T1000 (cell line): ENCODE data around the gene NTRK2.

Experiments
- DNase-seq: peaks from one replicate; lab custom pipeline; 2025; ENCODE audit warnings: mixed read lengths; lab: John Stamatoyannopoulos, UW

Gene NTRK2

DNA sequence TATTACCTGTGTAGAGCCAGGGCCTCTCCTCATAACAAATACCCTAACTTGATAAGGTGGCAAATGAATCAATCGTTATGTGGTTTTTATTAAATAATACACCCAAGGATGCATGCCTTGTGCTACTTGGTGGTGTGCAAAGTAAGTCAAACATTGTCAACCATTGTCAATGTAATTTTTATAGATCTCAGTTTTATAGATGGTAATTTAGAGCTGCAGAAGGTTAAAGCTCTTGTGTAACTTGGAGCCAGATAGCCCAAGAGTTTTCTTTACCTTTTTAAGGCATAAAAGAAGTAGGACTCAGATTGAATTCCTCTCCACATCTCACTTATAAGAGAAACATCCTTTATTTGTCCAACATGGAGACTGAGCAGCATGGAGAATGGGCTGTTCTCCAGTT, 304.7 kb downstream of the NTRK2 start:
- DNase-seq = no peak

DNA sequence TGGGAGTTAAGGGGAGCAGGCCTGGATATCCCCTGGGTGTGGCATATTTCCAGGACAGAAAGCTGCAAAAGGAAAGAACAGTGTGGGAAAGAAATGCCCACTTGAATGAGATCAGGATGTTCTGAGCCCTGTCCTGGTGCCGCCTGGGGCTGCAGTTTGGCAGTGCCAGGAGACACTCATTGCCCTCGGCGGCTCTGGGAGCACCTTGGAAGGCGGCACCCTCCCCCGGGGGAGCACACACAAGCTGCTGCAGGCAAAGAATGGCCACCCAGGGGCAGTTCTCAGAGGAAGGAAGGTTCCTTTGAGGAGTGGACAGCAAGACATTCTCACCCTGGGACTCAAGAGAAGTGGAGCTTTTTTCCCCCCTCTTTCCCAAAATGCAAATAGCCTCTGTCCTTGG, 305.3 kb downstream of the NTRK2 start:
- DNase-seq = no peak

DNA sequence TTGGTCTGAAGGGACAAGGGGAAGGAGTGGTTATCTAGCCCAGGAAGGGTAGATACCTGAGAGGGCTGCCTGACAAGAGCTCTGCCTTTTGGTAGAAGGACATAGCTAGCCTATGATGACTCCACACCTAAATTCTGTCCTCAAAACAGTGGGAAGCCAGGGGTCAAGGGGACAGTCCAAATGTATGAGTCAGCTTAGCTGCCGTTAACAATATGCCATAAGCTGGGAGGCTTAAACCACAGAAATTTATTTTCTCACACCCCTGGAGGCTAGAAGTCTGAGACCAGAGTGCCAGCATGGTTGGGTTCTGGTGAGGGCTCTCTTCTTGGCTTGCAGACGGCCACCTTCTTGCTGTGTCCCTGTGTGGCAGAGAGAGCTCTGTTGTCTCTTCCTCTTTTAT, 306.4 kb downstream of the NTRK2 start:
- DNase-seq = peak; percentile 24

DNA sequence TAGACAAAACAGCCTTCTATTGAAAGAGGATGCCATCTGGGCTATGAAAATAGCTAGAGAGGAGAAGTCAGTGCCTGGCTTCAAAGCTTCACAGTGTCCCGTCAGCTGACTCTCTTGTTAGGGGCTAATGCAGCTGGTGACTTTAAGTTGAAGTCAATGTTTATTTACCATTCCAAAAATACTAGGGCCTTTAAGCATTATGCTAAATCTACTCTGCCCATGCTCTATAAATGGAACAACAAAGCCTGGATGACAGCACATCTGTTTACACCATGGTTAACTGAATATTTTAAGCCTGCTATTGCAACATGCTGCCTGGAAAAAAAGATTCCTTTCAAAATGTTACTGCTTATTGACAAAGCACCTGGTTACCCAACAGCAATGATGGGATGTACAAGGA, 309.1 kb downstream of the NTRK2 start:
- DNase-seq = no peak

DNA sequence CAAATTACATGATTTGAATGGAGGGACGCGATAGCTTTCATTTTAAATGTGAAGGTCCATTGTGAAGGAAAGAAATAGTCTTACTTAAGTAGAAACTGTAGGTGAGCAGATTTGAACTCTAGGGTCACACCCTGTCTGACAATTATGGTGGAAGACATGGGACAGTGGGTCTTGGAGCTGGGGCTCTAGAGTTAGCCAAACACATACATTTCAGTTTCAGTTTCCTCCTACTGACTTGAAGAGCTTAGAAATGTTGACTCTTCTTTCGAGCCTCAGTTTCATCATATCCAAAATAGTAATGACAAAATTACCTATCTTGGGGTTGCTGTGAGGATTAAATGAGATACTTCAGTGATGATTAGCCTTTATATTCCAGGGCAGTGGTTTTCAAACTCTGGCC, 314.2 kb downstream of the NTRK2 start:
- DNase-seq = no peak

DNA sequence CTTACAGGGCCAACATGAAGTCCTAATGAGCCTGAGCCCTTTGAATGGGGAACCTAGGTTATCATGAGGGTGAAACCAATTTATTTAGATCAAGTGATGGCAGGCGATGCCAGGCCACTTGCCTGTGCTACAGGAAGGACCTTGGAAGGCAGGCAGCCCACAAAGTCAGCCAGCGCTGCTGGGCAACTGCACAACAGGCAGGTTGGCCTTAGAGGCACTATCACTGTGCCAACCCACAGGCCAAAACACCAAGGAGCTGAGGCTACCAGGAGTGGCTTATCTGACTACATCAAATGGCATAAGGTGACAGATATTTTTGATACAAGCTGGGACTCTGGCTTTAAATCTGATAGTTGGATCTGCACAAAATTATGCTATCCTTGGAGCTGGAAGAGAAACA, 319.1 kb downstream of the NTRK2 start:
- no peak for DNase-seq

DNA sequence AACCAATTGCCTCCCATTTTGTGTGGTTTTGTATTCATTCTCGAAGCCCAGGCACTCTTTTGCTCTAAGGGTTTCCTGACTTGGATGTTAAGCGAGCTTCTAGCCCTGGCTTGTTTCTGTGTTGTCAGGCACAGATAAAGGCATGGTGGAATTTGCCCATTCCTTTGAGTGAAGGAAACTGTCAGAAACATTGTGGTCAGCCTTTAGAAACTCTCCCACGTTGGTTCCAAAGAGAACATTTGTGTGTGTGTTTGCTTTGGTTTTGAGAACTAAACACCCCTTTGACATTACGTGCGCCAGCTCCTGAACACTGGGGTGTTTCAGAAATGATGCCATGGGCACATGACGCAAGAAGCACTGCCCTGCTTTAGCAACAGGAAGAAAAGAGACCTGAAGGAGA, 320.9 kb downstream of the NTRK2 start:
- no peak for DNase-seq

DNA sequence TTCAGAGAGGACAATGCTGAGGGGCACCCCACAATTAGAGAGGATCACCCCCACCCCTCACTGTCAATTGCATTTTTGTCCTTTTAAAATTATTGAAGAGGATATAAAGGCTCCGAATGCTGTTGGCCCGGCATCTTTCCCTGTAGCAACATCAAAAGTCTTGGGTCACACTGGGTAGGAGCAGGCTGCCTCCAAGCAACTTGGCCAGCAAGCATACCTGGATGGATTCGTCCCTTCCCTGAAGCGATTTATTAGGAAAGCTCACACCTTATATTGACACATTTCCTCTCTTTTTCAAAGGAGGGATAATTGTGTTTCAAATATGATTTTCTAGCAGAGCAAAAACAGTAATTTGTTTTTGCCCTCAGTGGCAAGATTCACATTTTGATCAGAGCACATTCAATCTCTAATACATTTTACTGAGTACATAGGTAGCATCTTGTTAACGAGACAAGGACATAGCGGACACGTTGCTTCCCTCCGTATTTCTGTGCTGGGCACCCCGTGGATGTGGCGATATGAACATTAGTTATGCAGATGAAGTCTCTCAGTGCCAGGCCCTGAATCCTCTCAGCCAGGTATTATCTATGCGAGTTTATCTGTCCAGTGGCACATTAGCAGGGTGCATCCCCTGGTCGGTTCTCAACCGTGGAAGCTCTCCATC, 321.5 kb downstream of the NTRK2 start:
- no peak for DNase-seq

DNA sequence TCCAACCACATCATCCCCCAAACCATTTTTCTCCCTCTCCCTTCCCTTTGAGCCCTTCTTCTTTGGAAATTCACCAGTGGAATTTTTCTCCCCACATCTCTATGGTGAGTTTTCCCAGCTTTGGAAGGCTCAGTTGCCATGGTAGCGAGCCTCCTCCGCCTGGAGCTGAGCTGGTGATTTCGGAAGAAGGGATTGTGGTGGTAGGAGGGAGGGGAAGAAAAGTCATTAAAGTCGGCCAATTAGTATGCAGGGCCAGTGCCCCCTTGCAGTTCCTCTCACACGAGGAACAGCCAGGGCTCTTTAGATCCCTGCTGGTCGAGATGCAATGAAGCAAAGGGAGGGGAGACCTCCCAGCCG, 322.0 kb downstream of the NTRK2 start:
- DNase-seq = no peak

DNA sequence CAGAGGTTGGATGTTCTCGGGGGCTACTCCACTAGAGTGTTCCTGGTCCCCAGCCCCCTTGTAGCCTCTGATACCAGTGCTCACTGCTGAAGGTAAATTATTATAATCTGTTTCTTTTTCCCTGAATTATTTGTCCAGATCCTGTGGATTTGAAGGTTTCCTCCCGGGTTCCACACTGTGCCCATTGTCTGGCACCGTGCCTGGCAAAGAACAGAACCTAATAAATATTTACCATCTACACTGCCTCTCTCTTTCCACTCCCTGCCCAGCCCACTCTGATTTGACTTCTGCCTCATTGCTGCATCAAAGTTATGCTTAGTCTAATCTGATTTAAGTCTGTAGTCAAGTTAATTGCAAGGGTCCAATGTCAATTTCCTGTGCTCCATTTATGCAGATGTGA, 322.9 kb downstream of the NTRK2 start:
- DNase-seq = no peak

DNA sequence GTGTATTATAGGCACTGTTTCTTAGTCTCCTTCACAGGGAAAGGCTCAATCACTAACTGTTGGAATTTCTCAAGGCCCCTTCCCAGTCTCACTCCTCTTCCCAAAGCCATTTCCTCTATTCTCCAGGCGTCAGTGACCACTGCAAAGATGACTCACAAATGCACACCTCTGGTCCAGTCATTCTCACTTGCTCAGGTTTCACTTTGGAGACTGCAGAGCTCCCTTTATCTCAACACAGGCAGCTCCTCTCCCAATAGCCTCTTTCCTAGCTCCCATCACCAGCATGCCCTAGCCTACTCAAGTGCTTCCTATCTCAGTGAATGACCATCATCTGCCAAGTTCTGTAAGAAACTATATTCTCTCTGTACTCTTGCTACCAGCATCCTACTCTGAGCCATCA, 323.6 kb downstream of the NTRK2 start:
- DNase-seq = no peak

DNA sequence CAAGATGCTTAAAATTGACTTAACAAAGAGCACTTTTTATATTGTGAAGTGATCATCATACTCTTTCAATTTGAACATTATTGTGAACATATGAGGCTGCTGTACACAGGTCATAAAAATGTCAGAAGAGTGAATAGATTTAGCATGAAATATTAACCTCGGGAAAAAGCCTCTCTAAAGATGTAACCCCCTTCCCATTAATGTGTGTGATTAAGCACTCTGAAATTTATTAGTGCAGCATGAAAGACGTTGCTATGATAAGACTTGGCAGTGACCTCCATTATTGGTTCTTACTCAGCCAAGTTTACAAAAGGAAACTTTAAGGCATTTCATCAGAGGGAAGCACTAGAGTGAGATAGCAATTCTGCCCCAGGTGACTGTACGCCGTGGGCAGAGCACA, 326.5 kb downstream of the NTRK2 start:
- DNase-seq = no peak

DNA sequence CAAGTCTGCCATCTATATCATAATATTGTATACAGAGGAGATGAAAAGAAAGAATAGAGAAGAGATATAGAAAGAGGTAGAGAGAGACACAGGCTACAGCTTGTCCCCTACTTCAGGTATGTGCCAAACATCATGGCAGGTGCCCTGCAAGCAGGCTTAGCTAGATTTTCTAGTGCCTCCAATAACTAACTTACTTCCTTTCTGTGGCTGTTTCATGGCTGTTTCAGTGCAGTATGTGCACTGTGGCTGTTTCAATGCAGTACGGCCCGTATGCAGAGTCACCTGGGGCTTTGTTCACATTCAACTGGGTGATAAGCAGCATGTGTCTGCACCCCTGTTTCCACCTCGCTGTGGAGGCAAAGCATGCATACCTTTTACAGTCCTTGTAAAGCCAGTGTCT, 327.2 kb downstream of the NTRK2 start:
- DNase-seq = no peak

DNA sequence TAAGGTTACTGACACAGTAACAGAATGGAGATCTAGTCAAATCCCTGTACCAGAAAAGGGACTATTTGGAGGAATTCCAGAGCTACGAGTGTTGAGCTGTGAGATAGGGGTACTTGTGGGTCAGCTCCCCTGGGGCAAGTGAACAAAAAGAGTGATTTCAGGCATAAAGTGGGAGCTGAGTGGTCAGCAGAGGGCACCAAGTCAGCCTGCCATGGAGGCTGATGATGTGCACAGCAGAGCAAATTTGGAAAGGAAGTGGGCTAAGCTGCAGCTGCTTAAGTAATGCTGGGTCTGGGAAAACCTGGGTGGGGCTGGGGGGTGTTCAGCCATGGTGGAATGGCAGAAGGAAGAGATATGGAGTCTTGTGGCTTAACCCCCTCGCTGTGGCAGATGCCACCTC, 327.9 kb downstream of the NTRK2 start:
- DNase-seq = no peak

DNA sequence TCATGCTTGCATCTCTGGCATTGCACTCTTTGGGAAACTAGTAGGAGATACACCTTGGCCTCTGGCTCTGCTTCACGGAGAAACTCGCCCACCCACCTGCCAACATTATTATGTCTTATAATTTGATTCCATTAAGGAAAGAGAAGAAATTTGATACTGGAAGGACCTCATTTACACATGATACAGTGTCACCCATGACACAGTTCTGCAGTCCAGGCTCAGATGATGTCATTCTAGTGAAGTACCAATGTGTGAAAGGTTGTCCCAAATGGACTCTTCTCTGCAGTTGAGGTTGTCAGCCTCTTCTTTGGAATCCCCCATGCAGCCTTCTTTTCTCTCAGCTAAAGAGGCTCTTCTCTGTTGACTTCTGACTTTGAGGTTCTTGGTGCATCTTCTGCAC, 329.1 kb downstream of the NTRK2 start:
- DNase-seq = no peak

DNA sequence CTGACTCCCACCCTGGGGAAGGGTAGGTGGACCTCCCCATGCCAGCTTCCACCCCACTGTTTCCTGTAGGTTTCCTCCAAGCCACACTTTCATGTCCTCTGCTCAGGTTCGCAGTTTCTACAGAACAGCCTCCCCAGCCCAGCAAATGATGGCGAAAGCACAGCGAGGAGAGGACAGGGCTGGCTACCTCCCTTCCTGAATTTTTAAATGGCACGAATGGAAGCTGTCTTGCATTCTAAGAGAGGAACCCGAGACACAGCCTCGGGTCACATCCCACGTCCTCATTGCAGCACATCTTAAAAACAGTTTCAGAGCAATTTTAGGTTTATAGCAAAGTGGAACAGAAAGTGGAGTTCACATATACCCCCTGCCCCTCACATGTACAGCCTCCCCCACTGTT, 330.3 kb downstream of the NTRK2 start:
- no peak for DNase-seq

DNA sequence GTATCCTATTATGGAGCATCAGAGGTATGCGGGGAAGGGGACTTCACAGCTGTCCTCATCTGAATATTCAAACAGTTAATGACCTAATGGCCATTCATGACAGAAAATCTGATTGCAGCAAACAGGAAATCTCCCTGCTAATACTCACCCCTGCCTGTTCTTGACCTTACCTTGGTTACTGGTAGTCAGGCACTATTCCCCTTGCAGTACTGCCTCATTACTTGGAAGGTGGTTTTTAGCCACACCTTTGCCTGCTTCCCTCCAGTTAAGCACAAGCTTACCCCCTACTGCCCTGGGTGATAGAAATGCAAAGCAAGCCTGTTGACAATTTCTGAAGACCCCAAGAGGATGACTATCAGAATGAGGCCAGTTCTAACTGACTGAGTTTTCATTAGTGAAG, 332.4 kb downstream of the NTRK2 start:
- DNase-seq = no peak

DNA sequence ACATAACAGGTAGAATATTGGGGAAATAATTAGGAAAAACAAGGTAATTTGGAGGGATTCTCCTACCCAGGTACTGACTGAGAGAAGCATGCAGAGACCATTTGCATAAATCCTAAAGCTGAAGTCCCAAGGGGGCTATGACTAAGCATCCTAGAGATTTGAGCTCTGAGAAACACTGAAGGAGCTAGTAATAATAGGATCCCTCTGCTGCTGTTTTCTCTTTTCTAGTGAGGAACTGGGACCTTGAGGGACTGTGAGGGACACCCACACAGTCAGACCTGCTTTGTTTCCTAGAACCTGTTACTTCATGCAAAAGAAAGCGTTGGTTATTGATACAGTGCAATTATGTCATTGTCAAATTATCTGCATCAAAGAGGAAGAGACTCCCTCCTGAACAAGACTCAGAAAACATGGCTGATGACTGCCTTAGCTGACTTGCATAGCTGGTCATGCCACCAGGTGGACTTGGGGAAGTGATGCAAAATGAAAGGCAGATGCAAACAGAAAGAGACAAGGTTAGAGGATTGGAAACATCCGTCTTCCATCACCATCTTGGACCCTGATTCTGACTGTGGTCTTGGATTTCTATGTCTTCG, 335.4 kb downstream of the NTRK2 start:
- no peak for DNase-seq

DNA sequence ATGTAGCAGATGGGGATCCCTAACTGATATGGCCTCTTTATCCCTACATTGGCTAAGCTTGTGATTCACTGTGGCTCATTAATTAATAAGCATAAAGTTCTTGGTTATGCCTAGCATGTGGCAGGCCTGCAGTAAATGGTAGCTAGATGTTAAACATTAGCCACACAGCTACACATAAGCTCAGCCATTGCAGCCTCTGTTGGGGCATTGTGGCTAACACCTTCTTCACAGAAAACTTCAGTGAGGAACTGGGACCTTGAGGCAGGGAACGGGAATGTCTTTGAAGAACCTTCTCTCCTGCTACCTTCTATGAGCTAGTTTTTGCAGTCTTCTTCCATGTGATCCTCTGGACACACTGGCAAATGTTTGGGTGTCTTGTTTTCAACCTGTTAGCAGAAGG, 338.2 kb downstream of the NTRK2 start:
- no peak for DNase-seq

DNA sequence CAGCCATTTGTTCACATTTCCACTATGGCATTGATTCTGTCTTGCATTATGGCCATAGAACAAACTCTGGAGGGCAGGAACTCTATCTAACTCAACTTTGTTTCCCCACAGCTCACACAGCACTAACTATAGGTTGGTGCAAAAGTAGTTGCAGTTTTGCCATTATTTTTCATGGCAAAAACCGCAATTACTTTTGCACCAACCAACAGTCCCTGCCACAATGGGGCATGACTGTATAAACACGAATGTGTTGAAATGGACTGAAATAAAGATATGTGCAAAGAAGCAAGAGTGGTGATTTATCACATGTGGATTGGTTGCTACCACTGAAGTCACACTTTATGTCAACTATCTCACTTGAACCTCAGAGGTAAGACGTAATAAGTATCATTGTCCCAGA, 338.7 kb downstream of the NTRK2 start:
- DNase-seq = no peak

DNA sequence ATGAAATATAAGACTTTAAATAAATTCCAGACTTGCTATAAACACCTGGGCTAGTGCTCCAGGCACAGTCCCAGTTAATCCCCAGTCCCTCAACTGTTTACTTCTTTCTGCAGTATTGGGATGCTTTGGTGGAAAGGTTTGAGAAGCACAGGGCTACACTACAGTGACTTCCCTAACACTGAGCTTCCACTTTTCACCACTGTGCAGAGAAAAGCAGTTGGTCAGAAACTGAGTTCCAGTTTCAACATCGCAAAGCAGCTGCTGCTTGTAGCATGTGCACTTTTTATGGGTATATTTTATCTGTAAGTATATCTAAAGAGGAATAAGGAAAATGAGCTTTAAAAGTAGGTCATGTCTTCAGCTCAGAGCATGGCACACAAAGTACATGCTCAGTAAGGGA, 339.7 kb downstream of the NTRK2 start:
- DNase-seq = no peak

DNA sequence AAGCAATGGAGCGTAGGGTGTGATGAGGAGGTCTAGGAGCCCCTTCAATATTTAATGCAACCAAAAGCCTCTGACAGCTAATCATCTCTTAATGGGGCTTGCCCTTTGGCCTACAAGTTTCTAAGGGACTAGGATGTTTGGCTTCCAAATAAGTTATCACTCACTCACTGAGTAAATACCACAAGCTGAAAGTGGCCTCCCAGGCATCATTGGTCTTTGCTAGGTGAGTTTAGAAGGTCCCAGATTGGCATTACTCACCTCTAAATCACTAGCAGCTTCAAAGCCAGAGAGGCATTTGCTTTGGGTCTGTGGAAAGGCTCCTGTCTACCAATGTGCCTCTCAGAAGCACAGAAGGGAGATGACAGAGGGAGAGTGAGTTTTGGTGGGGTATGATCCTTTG, 344.2 kb downstream of the NTRK2 start:
- DNase-seq = no peak

DNA sequence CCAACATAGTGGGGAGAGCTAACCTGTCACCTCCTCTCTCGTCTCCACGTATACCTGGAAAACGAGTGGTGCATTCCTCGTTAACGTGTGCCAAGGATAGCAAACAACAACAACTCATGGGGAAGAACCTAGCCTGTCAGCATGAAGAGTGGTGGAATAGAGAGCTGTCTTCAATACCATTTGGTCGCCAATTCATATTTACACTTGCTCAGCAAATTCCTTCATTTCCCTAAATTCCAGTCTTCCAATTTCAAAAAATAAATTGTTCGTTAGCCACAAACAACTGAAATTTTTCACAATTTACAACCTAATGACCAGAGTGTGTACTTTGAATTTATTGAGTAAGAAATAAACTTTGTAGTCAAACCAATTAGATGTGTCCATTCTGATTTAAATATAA, 344.8 kb downstream of the NTRK2 start:
- DNase-seq = no peak

DNA sequence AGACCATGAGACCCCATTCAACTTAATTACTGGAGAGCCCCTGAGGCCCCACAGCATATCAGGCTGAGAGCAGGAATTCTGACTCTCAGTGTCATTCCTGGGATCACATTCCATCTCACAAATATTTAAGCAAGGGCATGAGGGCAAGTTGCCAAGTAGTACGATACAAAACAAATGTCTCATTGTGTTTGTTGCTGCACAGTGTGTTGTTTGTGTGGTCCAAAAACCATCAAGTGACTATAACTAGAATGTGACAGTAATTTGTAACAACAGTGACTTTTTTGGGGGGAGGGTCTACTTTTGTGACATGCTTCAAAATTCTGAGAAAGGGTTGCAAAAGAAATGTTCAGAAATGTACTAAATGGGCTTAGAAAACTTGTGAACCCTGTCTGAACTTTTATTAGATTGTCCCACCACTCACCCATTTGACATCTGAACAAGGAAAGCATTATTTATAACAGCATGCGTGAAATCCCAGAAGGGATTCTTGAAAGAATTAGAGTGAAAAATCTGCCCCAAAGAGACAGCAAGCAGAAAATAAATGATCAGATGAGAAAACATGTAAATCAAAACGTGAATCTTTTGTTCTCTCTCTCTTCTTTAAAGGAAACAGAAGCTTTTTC, 347.0 kb downstream of the NTRK2 start:
- DNase-seq = no peak
